Measurements from ENCODE around the gene MACROD1. TPM values are rescaled to one million over a fixed set of nuclear protein-coding genes. Genes with fewer than 3 reads are reported as not detected.
A peak's percentile ranks its signal among the peaks of the same experiment; 100 is the strongest.

MACROD1 gene
- total RNA-seq, 1 donor from 2014 or later = 28.6 TPM

GRCh38 chr11:64203421-64204079 is 37.6 kb upstream of the MACROD1 start:
- H3K27me3 Mint-ChIP-seq = no peaks in the 10 kb centered on the region
- peak; percentile 58 for DNase-seq
- peaks cover 77% of the 10 kb centered on the region for H3K36me3 Mint-ChIP-seq (ENCODE audit: low read depth)
- H3K4me3 Mint-ChIP-seq = no peak overlapping the region
- H3K9me3 Mint-ChIP-seq = no peaks in the 10 kb centered on the region
- peaks cover 27% of the 10 kb centered on the region for H3K4me1 Mint-ChIP-seq
- intact Hi-C loops (cut with micrococcal nuclease) = loop anchor here (1.0 kb wide), 1 partner anchor 98 kb away; no protein-coding TSS in a partner anchor
- H3K27ac Mint-ChIP-seq = peak overlapping the region; percentile 38

- Mint-ChIP-seq H3K4me1 (peaks cover 27% of the 10 kb centered on the region), H3K9me3 (no peaks in the 10 kb centered on the region), H3K4me3 (no peak overlapping the region), H3K27me3 (no peaks in the 10 kb centered on the region), H3K27ac (no peak overlapping the region), H3K36me3 (ENCODE audit: low read depth) (peaks cover 78% of the 10 kb centered on the region)
- intact Hi-C loops (cut with micrococcal nuclease) = no loop called here
- no peak for DNase-seq
Measured at GRCh38 chr11:64202992-64203391, 37.1 kb upstream of the MACROD1 start.

GRCh38 chr11:64201543-64201942 is 35.6 kb upstream of the MACROD1 start:
- no peak for DNase-seq
- H3K4me1 Mint-ChIP-seq = peaks cover 32% of the 10 kb centered on the region
- no peaks in the 10 kb centered on the region for H3K9me3 Mint-ChIP-seq
- no peaks in the 10 kb centered on the region for H3K27me3 Mint-ChIP-seq
- H3K36me3 Mint-ChIP-seq (ENCODE audit: low read depth) = peaks cover 77% of the 10 kb centered on the region
- intact Hi-C loops (cut with micrococcal nuclease) = no loop called here
- no peak overlapping the region for H3K4me3 Mint-ChIP-seq
- peak overlapping the region; percentile 48 for H3K27ac Mint-ChIP-seq

GRCh38 chr11:64198511-64198910 is 32.6 kb upstream of the MACROD1 start:
- Mint-ChIP-seq H3K27me3 (no peaks in the 10 kb centered on the region), H3K36me3 (ENCODE audit: low read depth) (peaks cover 82% of the 10 kb centered on the region), H3K4me1 (peaks cover 23% of the 10 kb centered on the region), H3K27ac (no peak overlapping the region), H3K4me3 (no peak overlapping the region), H3K9me3 (no peaks in the 10 kb centered on the region)
- DNase-seq = no peak
- intact Hi-C loops (cut with micrococcal nuclease) = no loop called here

GRCh38 chr11:64196626-64197025 is 30.7 kb upstream of the MACROD1 start:
- no peaks in the 10 kb centered on the region for H3K9me3 Mint-ChIP-seq
- no peak overlapping the region for H3K4me3 Mint-ChIP-seq
- peaks cover 26% of the 10 kb centered on the region for H3K4me1 Mint-ChIP-seq

GRCh38 chr11:64192434-64192833 is 26.5 kb upstream of the MACROD1 start:
- DNase-seq = no peak
- Mint-ChIP-seq H3K27me3 (no peaks in the 10 kb centered on the region), H3K27ac (no peak overlapping the region), H3K9me3 (no peaks in the 10 kb centered on the region), H3K4me1 (peaks cover 32% of the 10 kb centered on the region), H3K4me3 (no peak overlapping the region), H3K36me3 (ENCODE audit: low read depth) (peaks cover 62% of the 10 kb centered on the region)
- intact Hi-C loops (cut with micrococcal nuclease) = no loop called here

More at GRCh38 chr11:64196626-64197025, 30.7 kb upstream of the MACROD1 start:
- no peak for DNase-seq
- intact Hi-C loops (cut with micrococcal nuclease) = no loop called here
- no peaks in the 10 kb centered on the region for H3K27me3 Mint-ChIP-seq
- peak overlapping the region; percentile 30 for H3K27ac Mint-ChIP-seq
- peaks cover 80% of the 10 kb centered on the region for H3K36me3 Mint-ChIP-seq (ENCODE audit: low read depth)

GRCh38 chr11:64186492-64187165 is 20.7 kb upstream of the MACROD1 start:
- H3K4me1 Mint-ChIP-seq = peaks cover 27% of the 10 kb centered on the region
- no peaks in the 10 kb centered on the region for H3K9me3 Mint-ChIP-seq
- peaks cover 4% of the 10 kb centered on the region for H3K27me3 Mint-ChIP-seq
- intact Hi-C loops (cut with micrococcal nuclease) = loop anchor here (1.0 to 10.0 kb wide), 5 partner anchors 20 to 1302 kb away; partner anchors contain the start of genes ESRRA, FERMT3, FKBP2 and NUDT22
- H3K27ac Mint-ChIP-seq = no peak overlapping the region
- H3K36me3 Mint-ChIP-seq (ENCODE audit: low read depth) = peaks cover 26% of the 10 kb centered on the region
- no peak overlapping the region for H3K4me3 Mint-ChIP-seq
- DNase-seq = peak; percentile 85

- no peaks in the 10 kb centered on the region for H3K9me3 Mint-ChIP-seq
- DNase-seq = peak; percentile 99
- no peak within 1 kb of the TSS for H3K4me3 Mint-ChIP-seq
- peaks cover 31% of the 10 kb centered on the region for H3K4me1 Mint-ChIP-seq
- H3K27me3 Mint-ChIP-seq = peaks cover 4% of the 10 kb centered on the region
- H3K27ac Mint-ChIP-seq = peak within 1 kb of the TSS; percentile 98
- intact Hi-C loops (cut with micrococcal nuclease) = loop anchor here (1.0 to 10.0 kb wide), 5 partner anchors 19 to 1301 kb away; partner anchors contain the start of genes ESRRA, FKBP2, MACROD1 and NUDT22
- peaks cover 26% of the 10 kb centered on the region for H3K36me3 Mint-ChIP-seq (ENCODE audit: low read depth)
Measured at GRCh38 chr11:64185693-64186491, 20.0 kb upstream of the MACROD1 start, which contains the start of gene STIP1. Gene STIP1 (plus strand): TSS chr11:64186171. CDS start chr11:64186262, 91 bp downstream.

- Mint-ChIP-seq H3K4me1 (peaks cover 29% of the 10 kb centered on the region), H3K27me3 (peaks cover 4% of the 10 kb centered on the region), H3K9me3 (no peaks in the 10 kb centered on the region), H3K27ac (peak overlapping the region; percentile 98), H3K4me3 (no peak overlapping the region), H3K36me3 (ENCODE audit: low read depth) (peaks cover 20% of the 10 kb centered on the region)
- DNase-seq = no peak
- intact Hi-C loops (cut with micrococcal nuclease) = loop anchor here (2.0 to 10.0 kb wide), 3 partner anchors 18 to 1300 kb away; partner anchors contain the start of genes ESRRA, MACROD1 and SLC3A2
Measured at GRCh38 chr11:64185175-64185692, 19.3 kb upstream of the MACROD1 start.

GRCh38 chr11:64183890-64184289 is 18.0 kb upstream of the MACROD1 start:
- peaks cover 4% of the 10 kb centered on the region for H3K27me3 Mint-ChIP-seq
- no peak for DNase-seq
- H3K4me3 Mint-ChIP-seq = peak overlapping the region; percentile 43
- H3K27ac Mint-ChIP-seq = no peak overlapping the region
- H3K36me3 Mint-ChIP-seq (ENCODE audit: low read depth) = peaks cover 19% of the 10 kb centered on the region
- intact Hi-C loops (cut with micrococcal nuclease) = loop anchor here (2.0 to 10.0 kb wide), 2 partner anchors 17 to 1299 kb away; partner anchors contain the start of genes MACROD1 and SLC3A2
- no peaks in the 10 kb centered on the region for H3K9me3 Mint-ChIP-seq
- H3K4me1 Mint-ChIP-seq = peaks cover 25% of the 10 kb centered on the region

- DNase-seq = peak; percentile 83
- Mint-ChIP-seq H3K4me1 (peaks cover 39% of the 10 kb centered on the region), H3K27me3 (peaks cover 4% of the 10 kb centered on the region), H3K36me3 (ENCODE audit: low read depth) (peaks cover 17% of the 10 kb centered on the region), H3K9me3 (no peaks in the 10 kb centered on the region), H3K4me3 (peak overlapping the region; percentile 37), H3K27ac (no peak overlapping the region)
- intact Hi-C loops (cut with micrococcal nuclease) = loop anchor here (10.0 kb wide), 1 partner anchor 1297 kb away; the partner anchor contains the start of gene SLC3A2
Measured at GRCh38 chr11:64181506-64182411, 15.8 kb upstream of the MACROD1 start.

GRCh38 chr11:64180891-64181290 is 15.0 kb upstream of the MACROD1 start:
- Mint-ChIP-seq H3K4me3 (no peak overlapping the region), H3K27me3 (peaks cover 2% of the 10 kb centered on the region), H3K9me3 (no peaks in the 10 kb centered on the region), H3K4me1 (peaks cover 40% of the 10 kb centered on the region), H3K27ac (peak overlapping the region; percentile 25), H3K36me3 (ENCODE audit: low read depth) (peaks cover 15% of the 10 kb centered on the region)
- DNase-seq = no peak
- intact Hi-C loops (cut with micrococcal nuclease) = loop anchor here (10.0 kb wide), 1 partner anchor 1296 kb away; the partner anchor contains the start of gene SLC3A2

Measured in activated CD4-positive, alpha-beta T cell treated with anti-CD3 and anti-CD28 coated beads, Interleukin-2, amount 10 ng/mL, durations not matched to agents 24 days and 14 days (primary cell).